OCI-LY1 (cell line): Measurements from ENCODE around the gene ITIH4.

Experiments used
- H2AFZ ChIP-seq: fragments of 200-600 bp; sonication (generic), shearing (Covaris generic); 2 replicates; pipeline ENCODE4 v1.6.0; 2014; ENCODE audit warnings: antibody characterized with exemption, mild to moderate bottlenecking, low read length
- H3F3A ChIP-seq: fragments of 200-600 bp; sonication (generic), shearing (Covaris generic); 2 replicates; pipeline ENCODE4 v1.6.0; 2014; ENCODE audit warnings: mild to moderate bottlenecking, antibody characterized with exemption, low read length, moderate library complexity; ENCODE audit not compliant: insufficient read depth
- H3K27ac ChIP-seq: fragments of 200-600 bp; sonication (generic); 2 replicates; pipeline ENCODE4 v1.5.1; 2014; ENCODE audit warnings: low read length, mixed run types, mild to moderate bottlenecking, low read depth; ENCODE audit not compliant: poor library complexity, severe bottlenecking
- H3K27me3 ChIP-seq: fragments of 200-600 bp; sonication (generic); 2 replicates; pipeline ENCODE4 v1.6.0; 2014; ENCODE audit warnings: antibody characterized with exemption, mild to moderate bottlenecking, low read length, moderate library complexity; ENCODE audit not compliant: insufficient read depth
- H3K36me3 ChIP-seq: fragments of 200-600 bp; sonication (generic); 2 replicates; pipeline ENCODE4 v1.6.1; 2014; ENCODE audit warnings: mild to moderate bottlenecking, antibody characterized with exemption, low read length, moderate library complexity, mixed read lengths; ENCODE audit not compliant: insufficient read depth
- H3K4me1 ChIP-seq: fragments of 200-600 bp; sonication (generic); 2 replicates; pipeline ENCODE4 v1.5.1; 2014; ENCODE audit warnings: mild to moderate bottlenecking, low read length, moderate library complexity; ENCODE audit not compliant: insufficient read depth, severe bottlenecking
- H3K4me2 ChIP-seq: fragments of 200-600 bp; sonication (generic), shearing (Covaris generic); 2 replicates; pipeline ENCODE4 v1.6.1; 2014; ENCODE audit warnings: low read length
- H3K4me3 ChIP-seq: fragments of 200-600 bp; sonication (generic); 2 replicates; pipeline ENCODE4 v1.5.1; 2014; ENCODE audit warnings: low read length, low read depth, mild to moderate bottlenecking, mixed read lengths; ENCODE audit not compliant: poor library complexity, severe bottlenecking
- H3K79me2 ChIP-seq: fragments of 200-600 bp; shearing (Covaris generic); 2 replicates; pipeline ENCODE4 v1.6.1; 2016; ENCODE audit warnings: mixed run types, low read length, mixed read lengths; ENCODE audit not compliant: insufficient read depth
- H3K9ac ChIP-seq: fragments of 200-600 bp; sonication (generic), shearing (Covaris generic); 2 replicates; pipeline ENCODE4 v1.6.1; 2014; ENCODE audit warnings: mild to moderate bottlenecking, low read length, mixed read lengths
- H3K9me2 ChIP-seq: fragments of 200-600 bp; sonication (generic), shearing (Covaris generic); 2 replicates; pipeline ENCODE4 v1.6.1; 2014; ENCODE audit warnings: low read depth, mild to moderate bottlenecking, low read length, mixed read lengths
- H3K9me3 ChIP-seq: fragments of 200-600 bp; shearing (Covaris generic); 2 replicates; pipeline ENCODE4 v1.6.1; 2014; ENCODE audit warnings: low read length, mixed read lengths
- H4K20me1 ChIP-seq: fragments of 200-600 bp; sonication (generic), shearing (Covaris generic); 2 replicates; pipeline ENCODE4 v1.6.0; 2016; ENCODE audit warnings: mild to moderate bottlenecking, low read length; ENCODE audit not compliant: insufficient read depth
- CTCF ChIP-seq: fragments of 200-600 bp; sonication (generic), shearing (Covaris generic); IDR thresholded peaks from 2 replicates; pipeline ENCODE4 v1.5.1; 2017; ENCODE audit warnings: mild to moderate bottlenecking, antibody characterized with exemption, low read length, moderate library complexity, mixed read lengths
- EZH2 ChIP-seq: fragments of 200-600 bp; sonication (generic), shearing (Covaris generic); IDR thresholded peaks from 2 replicates; pipeline ENCODE4 v1.8.0; 2017; ENCODE audit warnings: borderline replicate concordance, mixed run types, mild to moderate bottlenecking, antibody characterized with exemption, low read length, moderate library complexity, mixed read lengths

The ITIH4 gene

DNA sequence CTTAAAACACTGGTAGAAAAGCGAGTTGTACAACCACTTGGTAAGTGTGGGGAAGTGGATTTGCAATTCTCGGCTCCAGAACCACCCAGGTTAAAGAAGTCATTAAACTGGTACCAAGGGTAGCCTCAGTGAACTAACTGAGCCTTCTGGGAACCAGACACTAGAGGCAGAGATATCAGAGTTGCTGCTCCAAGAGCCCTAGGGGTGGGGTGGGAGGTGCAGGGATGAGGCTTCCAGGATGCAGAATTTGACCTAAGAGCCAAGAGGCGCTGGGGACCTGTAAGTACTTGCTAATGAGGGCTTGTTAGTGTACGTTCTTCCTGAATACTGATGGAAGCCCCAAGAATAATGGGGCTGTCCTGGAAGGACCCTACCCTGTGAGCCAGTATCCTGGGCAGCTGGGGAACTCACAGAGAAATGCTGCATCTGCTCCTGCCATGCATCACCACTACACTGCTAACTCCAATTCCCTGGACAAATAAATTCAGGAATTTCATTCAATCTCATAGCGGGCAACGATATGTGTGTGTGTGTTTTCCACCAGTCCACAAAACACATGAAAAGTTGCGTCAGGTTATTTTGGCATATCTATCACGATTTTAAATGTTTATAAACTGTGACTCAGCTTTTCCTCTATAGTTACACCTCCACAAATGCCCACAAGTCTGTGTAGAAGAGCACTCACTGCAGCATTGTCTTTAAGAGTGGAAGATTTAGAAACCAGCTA is 43.1 kb upstream of the ITIH4 start:
- H3K4me2 ChIP-seq: no peak overlapping the region
- no peak overlapping the region for H3K4me3 ChIP-seq
- no peak overlapping the region for H3K27ac ChIP-seq
- H3K9me2 ChIP-seq: no peaks in the 10 kb centered on the region
- peaks cover 2% of the 10 kb centered on the region for H3K36me3 ChIP-seq
- H3K9ac ChIP-seq: no peak overlapping the region
- no peaks in the 10 kb centered on the region for H4K20me1 ChIP-seq
- no peaks in the 10 kb centered on the region for H3K79me2 ChIP-seq
- no peaks in the 10 kb centered on the region for H3F3A ChIP-seq
- H3K27me3 ChIP-seq: no peaks in the 10 kb centered on the region
- no peak overlapping the region for H2AFZ ChIP-seq
- H3K4me1 ChIP-seq: peaks cover 20% of the 10 kb centered on the region
- TF ChIP-seq EZH2 (no peak), CTCF (no peak)
- no peaks in the 10 kb centered on the region for H3K9me3 ChIP-seq

GRCh38 chr3:52872245-52872644 is 41.8 kb upstream of the ITIH4 start:
- no peak overlapping the region for H2AFZ ChIP-seq
- TF ChIP-seq EZH2: no peak
- no peak for TF ChIP-seq CTCF
- no peaks in the 10 kb centered on the region for H4K20me1 ChIP-seq
- H3K27me3 ChIP-seq: no peaks in the 10 kb centered on the region
- H3K4me2 ChIP-seq: no peak overlapping the region
- H3K36me3 ChIP-seq: no peaks in the 10 kb centered on the region
- no peak overlapping the region for H3K9ac ChIP-seq
- H3K4me1 ChIP-seq: peaks cover 20% of the 10 kb centered on the region
- H3K9me2 ChIP-seq: no peaks in the 10 kb centered on the region
- H3K4me3 ChIP-seq: no peak overlapping the region
- H3K79me2 ChIP-seq: no peaks in the 10 kb centered on the region
- H3K27ac ChIP-seq: no peak overlapping the region
- H3K9me3 ChIP-seq: no peaks in the 10 kb centered on the region
- H3F3A ChIP-seq: no peaks in the 10 kb centered on the region

- Histone ChIP-seq H3K4me3 (no peak overlapping the region), H3K27me3 (no peaks in the 10 kb centered on the region), H3K9me2 (no peaks in the 10 kb centered on the region), H3F3A (no peaks in the 10 kb centered on the region), H4K20me1 (no peaks in the 10 kb centered on the region), H3K79me2 (no peaks in the 10 kb centered on the region), H3K9ac (no peak overlapping the region), H3K27ac (no peak overlapping the region), H3K36me3 (no peaks in the 10 kb centered on the region), H3K4me2 (no peak overlapping the region), H2AFZ (no peak overlapping the region), H3K4me1 (peaks cover 20% of the 10 kb centered on the region), H3K9me3 (no peaks in the 10 kb centered on the region)
- TF ChIP-seq EZH2 (no peak), CTCF (no peak)
Measured at GRCh38 chr3:52871761-52872160, 41.3 kb upstream of the ITIH4 start.
